Stimulated activated CD8-positive, alpha-beta memory T cell treated with anti-CD3 and anti-CD28 coated beads, Interleukin-15, amount 100 ng/mL, for 24 hours (primary cell): ENCODE measurements around the gene TAS1R3.
A peak's percentile ranks its signal among the peaks of the same experiment; 100 is the strongest.

ENCODE experiments used
- DNase-seq: peaks from one replicate; pipeline ENCODE4 v3.0.0-alpha.2; 2020; ENCODE audit warnings: low read depth

Gene TAS1R3

GRCh38 chr1:1340185-1340584 is 9.1 kb downstream of the TAS1R3 start:
- DNase-seq = no peak

GRCh38 chr1:1340791-1341548 is 9.9 kb downstream of the TAS1R3 start:
- DNase-seq = no peak

- DNase-seq = no peak
These were observed 10.5 kb downstream of the TAS1R3 start for GRCh38 chr1:1341549-1342021.

GRCh38 chr1:1342061-1342562 is 11.0 kb downstream of the TAS1R3 start:
- no peak for DNase-seq

- DNase-seq = no peak
These were observed 11.6 kb downstream of the TAS1R3 start for GRCh38 chr1:1342584-1343115.

- DNase-seq = no peak
These were observed 12.8 kb downstream of the TAS1R3 start for GRCh38 chr1:1343811-1344421.

- no peak for DNase-seq
These were observed 13.7 kb downstream of the TAS1R3 start for GRCh38 chr1:1344655-1345361.

GRCh38 chr1:1345384-1345783 is 14.3 kb downstream of the TAS1R3 start:
- no peak for DNase-seq

GRCh38 chr1:1345860-1346500 is 14.9 kb downstream of the TAS1R3 start:
- no peak for DNase-seq

- no peak for DNase-seq
These were observed 15.4 kb downstream of the TAS1R3 start for GRCh38 chr1:1346501-1346890.

- DNase-seq = no peak
These were observed 16.0 kb downstream of the TAS1R3 start for GRCh38 chr1:1347026-1347595.

- no peak for DNase-seq
These were observed 16.8 kb downstream of the TAS1R3 start for GRCh38 chr1:1347663-1348419.

GRCh38 chr1:1348420-1349255 is 17.6 kb downstream of the TAS1R3 start:
- no peak for DNase-seq

GRCh38 chr1:1349256-1350012 is 18.4 kb downstream of the TAS1R3 start, which contains the start of gene DVL1:
Gene DVL1 (minus strand): TSS chr1:1349418. CDS start chr1:1349065, 353 bp downstream.
- peak; percentile 66 for DNase-seq

GRCh38 chr1:1351511-1352427 is 20.7 kb downstream of the TAS1R3 start:
- DNase-seq = no peak

GRCh38 chr1:1352786-1353388 is 21.8 kb downstream of the TAS1R3 start:
- DNase-seq = no peak

GRCh38 chr1:1353389-1354151 is 22.5 kb downstream of the TAS1R3 start:
- DNase-seq = no peak
